Left ventricle myocardium inferior (tissue), 1 donor: ENCODE data around the gene EHD2. TPM values are rescaled to one million over a fixed set of nuclear protein-coding genes. Genes with fewer than 3 reads are reported as not detected.

ENCODE experiments used
- DNase-seq: peaks from one replicate; pipeline ENCODE4 v3.0.0-alpha.2; 2020
- H3K27ac ChIP-seq: fragments of 200-600 bp; replicated peaks from 2 replicates; pipeline ENCODE4 v1.8.0; 2021
- H3K27me3 ChIP-seq: fragments of 200-600 bp; 2 replicates; pipeline ENCODE4 v1.8.0; 2021; ENCODE audit warnings: low read depth
- H3K36me3 ChIP-seq: fragments of 200-600 bp; 2 replicates; pipeline ENCODE4 v1.8.0; 2021
- H3K4me1 ChIP-seq: fragments of 200-600 bp; 2 replicates; pipeline ENCODE4 v1.8.0; 2021
- H3K4me3 ChIP-seq: fragments of 200-600 bp; 2 replicates; pipeline ENCODE4 v1.8.0; 2021; ENCODE audit warnings: mild to moderate bottlenecking, moderate library complexity
- H3K9me3 ChIP-seq: fragments of 200-600 bp; replicated peaks from 2 replicates; pipeline ENCODE4 v1.8.0; 2021
- CTCF ChIP-seq: fragments of 200-600 bp; IDR thresholded peaks from 2 replicates; pipeline ENCODE4 v1.8.0; 2021; ENCODE audit warnings: antibody characterized with exemption, mild to moderate bottlenecking, borderline replicate concordance
- intact Hi-C: fragments of 100-400 bp; cut with micrococcal nuclease; formaldehyde crosslinking; loops from one replicate; pipeline ENCODE4 v1.11.0; 2022
- total RNA-seq: library from RNA; stranded (reverse); fragmentation: NEBNext Ultra II Directional; extraction: Animal tissue kit (Norgen Biotek cat#: 25700); gene quantifications from one replicate; pipeline ENCODE4 v1.2.1, GENCODE V29; 2021
- donor health status: DM: no; HTN: yes; CAD: no; lungs with severe emphysema.

EHD2 gene
- total RNA-seq, 1 donor from 2014 or later: 48.2 TPM

- DNase-seq: no peak
- no peaks in the 10 kb centered on the region for H3K27me3 ChIP-seq
- H3K36me3 ChIP-seq: peaks cover 42% of the 10 kb centered on the region
- intact Hi-C loops: no loop called here
- H3K27ac ChIP-seq: peak overlapping the region; percentile 50
- no peak for TF ChIP-seq CTCF
- H3K4me3 ChIP-seq: no peak overlapping the region
- H3K9me3 ChIP-seq: no peaks in the 10 kb centered on the region
- H3K4me1 ChIP-seq: no peaks in the 10 kb centered on the region
Measured at GRCh38 chr19:47682939-47683338, 30.3 kb upstream of the EHD2 start.

- no peak for DNase-seq
- no peak overlapping the region for H3K27ac ChIP-seq
- no peaks in the 10 kb centered on the region for H3K27me3 ChIP-seq
- peaks cover 4% of the 10 kb centered on the region for H3K9me3 ChIP-seq
- no peak overlapping the region for H3K4me3 ChIP-seq
- TF ChIP-seq CTCF: no peak
- intact Hi-C loops: no loop called here
- H3K4me1 ChIP-seq: no peaks in the 10 kb centered on the region
- H3K36me3 ChIP-seq: peaks cover 24% of the 10 kb centered on the region
Measured at GRCh38 chr19:47686679-47687450, 26.4 kb upstream of the EHD2 start.

GRCh38 chr19:47687906-47688305, 25.3 kb upstream of the EHD2 start:
- no peak overlapping the region for H3K27ac ChIP-seq
- no peaks in the 10 kb centered on the region for H3K4me1 ChIP-seq
- TF ChIP-seq CTCF: no peak
- H3K36me3 ChIP-seq: peaks cover 26% of the 10 kb centered on the region
- H3K27me3 ChIP-seq: no peaks in the 10 kb centered on the region
- intact Hi-C loops: no loop called here
- DNase-seq: no peak
- peaks cover 4% of the 10 kb centered on the region for H3K9me3 ChIP-seq
- no peak overlapping the region for H3K4me3 ChIP-seq

- Histone ChIP-seq H3K36me3 (peaks cover 22% of the 10 kb centered on the region), H3K27me3 (no peaks in the 10 kb centered on the region), H3K4me3 (no peak overlapping the region), H3K9me3 (peaks cover 4% of the 10 kb centered on the region), H3K27ac (no peak overlapping the region), H3K4me1 (no peaks in the 10 kb centered on the region)
- no peak for DNase-seq
- intact Hi-C loops: no loop called here
- TF ChIP-seq CTCF: no peak
Measured at GRCh38 chr19:47691090-47691489, 22.1 kb upstream of the EHD2 start.

GRCh38 chr19:47691782-47692181, 21.4 kb upstream of the EHD2 start:
- peaks cover 21% of the 10 kb centered on the region for H3K36me3 ChIP-seq
- intact Hi-C loops: no loop called here

More at GRCh38 chr19:47691782-47692181, 21.4 kb upstream of the EHD2 start:
- DNase-seq: no peak
- no peaks in the 10 kb centered on the region for H3K27me3 ChIP-seq
- TF ChIP-seq CTCF: no peak
- no peaks in the 10 kb centered on the region for H3K4me1 ChIP-seq
- no peak overlapping the region for H3K27ac ChIP-seq
- H3K4me3 ChIP-seq: no peak overlapping the region
- peaks cover 4% of the 10 kb centered on the region for H3K9me3 ChIP-seq
